Measurements from ENCODE around the gene CCNY.

- TF ChIP-seq, protein P1, sequence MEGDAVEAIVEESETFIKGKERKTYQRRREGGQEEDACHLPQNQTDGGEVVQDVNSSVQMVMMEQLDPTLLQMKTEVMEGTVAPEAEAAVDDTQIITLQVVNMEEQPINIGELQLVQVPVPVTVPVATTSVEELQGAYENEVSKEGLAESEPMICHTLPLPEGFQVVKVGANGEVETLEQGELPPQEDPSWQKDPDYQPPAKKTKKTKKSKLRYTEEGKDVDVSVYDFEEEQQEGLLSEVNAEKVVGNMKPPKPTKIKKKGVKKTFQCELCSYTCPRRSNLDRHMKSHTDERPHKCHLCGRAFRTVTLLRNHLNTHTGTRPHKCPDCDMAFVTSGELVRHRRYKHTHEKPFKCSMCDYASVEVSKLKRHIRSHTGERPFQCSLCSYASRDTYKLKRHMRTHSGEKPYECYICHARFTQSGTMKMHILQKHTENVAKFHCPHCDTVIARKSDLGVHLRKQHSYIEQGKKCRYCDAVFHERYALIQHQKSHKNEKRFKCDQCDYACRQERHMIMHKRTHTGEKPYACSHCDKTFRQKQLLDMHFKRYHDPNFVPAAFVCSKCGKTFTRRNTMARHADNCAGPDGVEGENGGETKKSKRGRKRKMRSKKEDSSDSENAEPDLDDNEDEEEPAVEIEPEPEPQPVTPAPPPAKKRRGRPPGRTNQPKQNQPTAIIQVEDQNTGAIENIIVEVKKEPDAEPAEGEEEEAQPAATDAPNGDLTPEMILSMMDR (conservative IDR thresholded peaks at IDR 0.05; ENCODE audit: low read length) = no peak
- TF ChIP-seq EZH2phosphoT487 (IDR thresholded peaks at IDR 0.05; ENCODE audit: borderline replicate concordance, low read depth, low read length) = no peak
Observed at GRCh38 chr10:35588836-35589235, 252.5 kb downstream of the CCNY start.

Data from OCI-LY7 (cell line).